Ovary (tissue), 1 donor: Measurements from ENCODE around the gene EIF4G3.

Experiments used
- EP300 ChIP-seq: sonication (generic); formaldehyde crosslinking; IDR thresholded peaks from one replicate; pipeline ENCODE4 v1.6.1; 2017; ENCODE audit warnings: antibody characterized with exemption
- POLR2A ChIP-seq: fragments of 450-650 bp; IDR thresholded peaks from one replicate; pipeline ENCODE4 v1.6.1; 2017; ENCODE audit warnings: antibody characterized with exemption, mild to moderate bottlenecking, moderate library complexity

GRCh38 chr1:21003281-21004045 lies 173.2 kb downstream of the EIF4G3 start:
- TF ChIP-seq EP300 (no peak), POLR2A (no peak)
